ENCODE measurements around the gene ACRBP. TPM values are rescaled to one million over a fixed set of nuclear protein-coding genes. Genes with fewer than 3 reads are reported as not detected.

ACRBP gene
- total and polyA plus RNA-seq, 4 donors = 0.39 to 1.5 (median 0.65) TPM

DNA sequence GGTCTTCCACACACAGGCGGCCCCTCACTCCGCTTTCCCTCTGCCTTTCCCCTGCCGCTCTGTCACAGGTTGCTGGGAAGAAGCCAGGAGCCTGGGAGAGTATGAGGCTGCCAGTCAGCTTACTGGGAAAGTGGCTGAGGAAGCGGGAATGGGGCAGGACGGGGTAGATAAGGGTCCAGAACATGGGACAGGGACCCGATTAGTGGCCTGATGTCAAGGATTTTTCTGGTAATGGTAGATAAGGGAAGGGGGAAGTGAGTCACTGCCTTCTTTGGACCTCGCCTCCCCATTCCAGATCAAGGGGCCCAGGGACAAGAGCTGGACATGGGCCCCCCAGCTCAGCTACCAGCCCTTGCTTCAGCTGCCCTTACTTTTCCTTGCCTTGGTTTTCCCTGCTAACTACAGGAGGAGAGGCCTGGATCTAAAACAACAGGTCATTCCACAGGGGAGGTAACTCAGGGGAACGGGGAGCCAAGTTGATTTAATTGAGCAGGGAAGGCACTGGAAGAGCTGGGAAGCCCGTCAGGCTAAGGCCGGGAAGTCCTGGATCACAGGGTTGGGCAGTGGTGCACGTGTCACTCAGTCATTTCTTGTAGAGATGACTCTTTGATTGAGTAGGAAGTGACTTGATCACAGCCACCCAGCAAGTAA is 8.0 kb downstream of the ACRBP start (continued):
- TF ChIP-seq, protein P1, sequence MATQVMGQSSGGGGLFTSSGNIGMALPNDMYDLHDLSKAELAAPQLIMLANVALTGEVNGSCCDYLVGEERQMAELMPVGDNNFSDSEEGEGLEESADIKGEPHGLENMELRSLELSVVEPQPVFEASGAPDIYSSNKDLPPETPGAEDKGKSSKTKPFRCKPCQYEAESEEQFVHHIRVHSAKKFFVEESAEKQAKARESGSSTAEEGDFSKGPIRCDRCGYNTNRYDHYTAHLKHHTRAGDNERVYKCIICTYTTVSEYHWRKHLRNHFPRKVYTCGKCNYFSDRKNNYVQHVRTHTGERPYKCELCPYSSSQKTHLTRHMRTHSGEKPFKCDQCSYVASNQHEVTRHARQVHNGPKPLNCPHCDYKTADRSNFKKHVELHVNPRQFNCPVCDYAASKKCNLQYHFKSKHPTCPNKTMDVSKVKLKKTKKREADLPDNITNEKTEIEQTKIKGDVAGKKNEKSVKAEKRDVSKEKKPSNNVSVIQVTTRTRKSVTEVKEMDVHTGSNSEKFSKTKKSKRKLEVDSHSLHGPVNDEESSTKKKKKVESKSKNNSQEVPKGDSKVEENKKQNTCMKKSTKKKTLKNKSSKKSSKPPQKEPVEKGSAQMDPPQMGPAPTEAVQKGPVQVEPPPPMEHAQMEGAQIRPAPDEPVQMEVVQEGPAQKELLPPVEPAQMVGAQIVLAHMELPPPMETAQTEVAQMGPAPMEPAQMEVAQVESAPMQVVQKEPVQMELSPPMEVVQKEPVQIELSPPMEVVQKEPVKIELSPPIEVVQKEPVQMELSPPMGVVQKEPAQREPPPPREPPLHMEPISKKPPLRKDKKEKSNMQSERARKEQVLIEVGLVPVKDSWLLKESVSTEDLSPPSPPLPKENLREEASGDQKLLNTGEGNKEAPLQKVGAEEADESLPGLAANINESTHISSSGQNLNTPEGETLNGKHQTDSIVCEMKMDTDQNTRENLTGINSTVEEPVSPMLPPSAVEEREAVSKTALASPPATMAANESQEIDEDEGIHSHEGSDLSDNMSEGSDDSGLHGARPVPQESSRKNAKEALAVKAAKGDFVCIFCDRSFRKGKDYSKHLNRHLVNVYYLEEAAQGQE (IDR thresholded peaks at IDR 0.05) = no peak
- TF ChIP-seq, protein P2, sequence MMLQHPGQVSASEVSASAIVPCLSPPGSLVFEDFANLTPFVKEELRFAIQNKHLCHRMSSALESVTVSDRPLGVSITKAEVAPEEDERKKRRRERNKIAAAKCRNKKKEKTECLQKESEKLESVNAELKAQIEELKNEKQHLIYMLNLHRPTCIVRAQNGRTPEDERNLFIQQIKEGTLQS (IDR thresholded peaks at IDR 0.05) = no peak

DNA sequence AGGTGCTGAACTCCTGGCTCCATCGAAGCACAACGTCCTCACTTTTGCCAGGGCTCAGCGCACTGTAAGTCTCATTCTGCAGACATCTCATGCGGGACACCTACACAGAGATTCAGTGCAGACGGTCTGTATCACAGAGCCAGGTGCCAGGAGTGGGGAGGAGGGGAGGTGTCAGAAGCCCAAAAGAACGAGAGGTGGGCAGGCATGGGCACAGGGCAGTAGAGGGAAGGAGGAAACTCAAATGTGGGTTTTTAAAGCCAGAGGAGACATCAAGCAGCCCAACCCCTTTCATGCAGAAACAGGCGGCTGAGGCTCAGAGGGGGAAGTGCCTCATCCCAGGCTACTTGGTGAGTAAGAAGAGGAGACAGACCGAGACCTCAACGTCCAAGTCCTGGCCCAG is 8.9 kb downstream of the ACRBP start:
- 78% methylated on average over 9 of the region's 9 CpGs for WGBS
- Histone ChIP-seq H3K4me3 (ENCODE audit: low read depth in 1 of 3, low read length in 3 of 3) (no peak overlapping the region), H3K27me3 (ENCODE audit: control insufficient read depth in 4 of 4, insufficient read depth in 4 of 4, low read length in 3 of 4) (no peaks in the 10 kb centered on the region), H3K36me3 (ENCODE audit: control insufficient read depth in 4 of 4, insufficient read depth in 3 of 4, low read depth in 1 of 4, low read length in 3 of 4) (no peaks in the 10 kb centered on the region), H3K9me3 (ENCODE audit: control insufficient read depth in 4 of 4, low read length in 3 of 4) (peaks cover 0 to 2% (median 2%) of the 10 kb centered on the region in 4 donors), H3K9ac (ENCODE audit: low read depth in 1 of 2, low read length in 2 of 2) (no peak overlapping the region), H3K4me1 (ENCODE audit: control insufficient read depth in 4 of 4, insufficient read depth in 4 of 4, low read length in 3 of 4) (no peaks in the 10 kb centered on the region), H3K27ac (ENCODE audit: low read depth in 1 of 2, low read length in 2 of 2) (no peak overlapping the region)
- TF ChIP-seq, protein P3, sequence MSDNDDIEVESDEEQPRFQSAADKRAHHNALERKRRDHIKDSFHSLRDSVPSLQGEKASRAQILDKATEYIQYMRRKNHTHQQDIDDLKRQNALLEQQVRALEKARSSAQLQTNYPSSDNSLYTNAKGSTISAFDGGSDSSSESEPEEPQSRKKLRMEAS (IDR thresholded peaks at IDR 0.05) = no peak
- TF ChIP-seq GABPA (IDR thresholded peaks at IDR 0.05 in 1 of 2, conservative IDR thresholded peaks at IDR 0.05 in 1 of 2) (no peak), TAF1 (conservative IDR thresholded peaks at IDR 0.05) (no peak), FOXA1 (IDR thresholded peaks at IDR 0.05) (no peak), RAD21 (IDR thresholded peaks at IDR 0.05) (no peak), NR2F2 (IDR thresholded peaks at IDR 0.05) (no peak), SP1 (IDR thresholded peaks at IDR 0.05) (no peak), EGR1 (IDR thresholded peaks at IDR 0.05; ENCODE audit: low read depth in 2 of 2) (no peak), JUND (IDR thresholded peaks at IDR 0.05) (no peak), HNF4A (conservative IDR thresholded peaks at IDR 0.05) (no peak)
- TF ChIP-seq, protein P4, sequence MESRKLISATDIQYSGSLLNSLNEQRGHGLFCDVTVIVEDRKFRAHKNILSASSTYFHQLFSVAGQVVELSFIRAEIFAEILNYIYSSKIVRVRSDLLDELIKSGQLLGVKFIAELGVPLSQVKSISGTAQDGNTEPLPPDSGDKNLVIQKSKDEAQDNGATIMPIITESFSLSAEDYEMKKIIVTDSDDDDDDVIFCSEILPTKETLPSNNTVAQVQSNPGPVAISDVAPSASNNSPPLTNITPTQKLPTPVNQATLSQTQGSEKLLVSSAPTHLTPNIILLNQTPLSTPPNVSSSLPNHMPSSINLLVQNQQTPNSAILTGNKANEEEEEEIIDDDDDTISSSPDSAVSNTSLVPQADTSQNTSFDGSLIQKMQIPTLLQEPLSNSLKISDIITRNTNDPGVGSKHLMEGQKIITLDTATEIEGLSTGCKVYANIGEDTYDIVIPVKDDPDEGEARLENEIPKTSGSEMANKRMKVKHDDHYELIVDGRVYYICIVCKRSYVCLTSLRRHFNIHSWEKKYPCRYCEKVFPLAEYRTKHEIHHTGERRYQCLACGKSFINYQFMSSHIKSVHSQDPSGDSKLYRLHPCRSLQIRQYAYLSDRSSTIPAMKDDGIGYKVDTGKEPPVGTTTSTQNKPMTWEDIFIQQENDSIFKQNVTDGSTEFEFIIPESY (IDR thresholded peaks at IDR 0.05) = no peak
- TF ChIP-seq, protein P5, sequence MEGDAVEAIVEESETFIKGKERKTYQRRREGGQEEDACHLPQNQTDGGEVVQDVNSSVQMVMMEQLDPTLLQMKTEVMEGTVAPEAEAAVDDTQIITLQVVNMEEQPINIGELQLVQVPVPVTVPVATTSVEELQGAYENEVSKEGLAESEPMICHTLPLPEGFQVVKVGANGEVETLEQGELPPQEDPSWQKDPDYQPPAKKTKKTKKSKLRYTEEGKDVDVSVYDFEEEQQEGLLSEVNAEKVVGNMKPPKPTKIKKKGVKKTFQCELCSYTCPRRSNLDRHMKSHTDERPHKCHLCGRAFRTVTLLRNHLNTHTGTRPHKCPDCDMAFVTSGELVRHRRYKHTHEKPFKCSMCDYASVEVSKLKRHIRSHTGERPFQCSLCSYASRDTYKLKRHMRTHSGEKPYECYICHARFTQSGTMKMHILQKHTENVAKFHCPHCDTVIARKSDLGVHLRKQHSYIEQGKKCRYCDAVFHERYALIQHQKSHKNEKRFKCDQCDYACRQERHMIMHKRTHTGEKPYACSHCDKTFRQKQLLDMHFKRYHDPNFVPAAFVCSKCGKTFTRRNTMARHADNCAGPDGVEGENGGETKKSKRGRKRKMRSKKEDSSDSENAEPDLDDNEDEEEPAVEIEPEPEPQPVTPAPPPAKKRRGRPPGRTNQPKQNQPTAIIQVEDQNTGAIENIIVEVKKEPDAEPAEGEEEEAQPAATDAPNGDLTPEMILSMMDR (IDR thresholded peaks at IDR 0.05; ENCODE audit: low read depth, low read length, missing input control) = no peak
- TF ChIP-seq, protein P1 (IDR thresholded peaks at IDR 0.05) = no peak
- TF ChIP-seq, protein P2 (IDR thresholded peaks at IDR 0.05) = no peak
- peak; percentile 31 for DNase-seq (ENCODE audit: low spot score)
